Measurements from ENCODE around the gene DNAH14. TPM values are rescaled to one million over a fixed set of nuclear protein-coding genes. Genes with fewer than 3 reads are reported as not detected.
"Not testable (repeated sequence)": the region's sequence is repeated elsewhere in the genome, so short reads cannot be mapped to it uniquely, and the experiment has no call there.

The DNAH14 gene
- total and polyA plus RNA-seq, 10 of the 15 experiments (the other 5 are each of a cell fraction or from before 2014, with no cell fraction given): 2.0 to 7.9 (median 4.8) TPM

DNA sequence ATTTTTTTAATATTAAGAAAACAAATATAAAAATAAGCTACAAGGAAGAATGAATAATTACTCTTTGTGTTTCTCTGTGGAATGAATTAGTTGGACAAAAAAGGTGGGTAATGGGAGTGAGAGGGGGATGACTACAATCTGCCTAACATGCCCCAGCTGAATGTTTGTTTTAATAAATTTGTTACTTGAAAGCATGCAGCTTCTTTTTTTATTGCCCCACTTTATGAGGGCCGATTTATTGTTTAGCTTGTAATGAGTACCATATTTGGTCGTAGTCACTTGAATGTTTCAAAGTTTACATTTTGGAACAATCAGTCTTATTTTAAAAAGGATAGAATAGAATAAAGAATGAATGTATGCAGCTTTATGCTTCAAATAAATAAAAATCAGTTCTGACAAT lies 301.0 kb downstream of the DNAH14 start:
- ChIA-PET POLR2A (no interaction called here), CTCF (interaction anchor here (0.6 to 1.8 kb wide), 2 partner anchors 10 to 14 kb away, joined by 3 to 7 read pairs; no protein-coding TSS in a partner anchor), RAD21 (ENCODE audit: unreplicated experiment) (no interaction called here), SMC1A (ENCODE audit: uncharacterized antibody, unreplicated experiment) (no interaction called here)
- Histone ChIP-seq H3K27me3 (replicated peaks in 1 of 2; ENCODE audit: control insufficient read depth in 2 of 2, insufficient read depth in 2 of 2, low read length in 1 of 2) (no peaks in the 10 kb centered on the region), H3K4me3 (no peak overlapping the region), H3K4me1 (ENCODE audit: control insufficient read depth, insufficient read depth, low read length) (no peaks in the 10 kb centered on the region), H3K79me2 (ENCODE audit: control insufficient read depth, insufficient read depth, low read length) (no peaks in the 10 kb centered on the region), H4K20me1 (ENCODE audit: control insufficient read depth, insufficient read depth) (no peaks in the 10 kb centered on the region), H3K27ac (ENCODE audit: control insufficient read depth, insufficient read depth) (no peak overlapping the region), H3K9me3 (replicated peaks; ENCODE audit: control insufficient read depth, insufficient read depth, low read length) (no peaks in the 10 kb centered on the region), H3K36me3 (ENCODE audit: control insufficient read depth in 2 of 2, insufficient read depth in 2 of 2, low read length in 1 of 2) (no peaks in the 10 kb centered on the region), H2AFZ (ENCODE audit: control insufficient read depth, low read depth, low read length) (no peak overlapping the region), H3K4me2 (ENCODE audit: control insufficient read depth, insufficient read depth) (no peak overlapping the region), H3K9ac (ENCODE audit: control insufficient read depth, insufficient read depth, low read length) (no peak overlapping the region)
- in situ Hi-C loops (cut with MboI) (no loop called here), intact Hi-C loops (cut with micrococcal nuclease; ENCODE audit: unreplicated experiment) (no loop called here)
- no peak for DNase-seq (ENCODE audit: low read depth, low spot score)
- no peak for ATAC-seq
- 25% methylated on average over 2 of the region's 2 CpGs for WGBS (ENCODE audit: insufficient coverage, insufficient replicate concordance, low lambda C conversion rate, missing lambda C conversion rate)
- TF ChIP-seq CREB1 (IDR thresholded peaks at IDR 0.05; ENCODE audit: low read depth) (no peak), ZSCAN29 (IDR thresholded peaks at IDR 0.05) (no peak), POLR2A (IDR thresholded peaks at IDR 0.05; ENCODE audit: low read depth, low read length) (no peak), USF1 (IDR thresholded peaks at IDR 0.05; ENCODE audit: borderline replicate concordance, extremely low read length, insufficient read depth, low read depth, low read length) (no peak)
- no peak for FAIRE-seq
- BruUV-seq (replicated peaks): no TSS peak

GRCh38 chr1:225232930-225233329 lies 303.5 kb downstream of the DNAH14 start:
- in situ Hi-C loops (cut with MboI); H3K27me3 ChIP-seq (replicated peaks in 1 of 2; ENCODE audit: control insufficient read depth in 2 of 2, insufficient read depth in 2 of 2, low read length in 1 of 2); CTCF ChIA-PET; DNase-seq (ENCODE audit: low read depth, low spot score); H3K9ac ChIP-seq (ENCODE audit: control insufficient read depth, insufficient read depth, low read length); H3K4me1 ChIP-seq (ENCODE audit: control insufficient read depth, insufficient read depth, low read length); H3K79me2 ChIP-seq (ENCODE audit: control insufficient read depth, insufficient read depth, low read length); RAD21 ChIA-PET (ENCODE audit: unreplicated experiment); H4K20me1 ChIP-seq (ENCODE audit: control insufficient read depth, insufficient read depth); FAIRE-seq; ATAC-seq; intact Hi-C loops (cut with micrococcal nuclease; ENCODE audit: unreplicated experiment); H3K27ac ChIP-seq (ENCODE audit: control insufficient read depth, insufficient read depth); H3K4me3 ChIP-seq; H3K36me3 ChIP-seq (ENCODE audit: control insufficient read depth in 2 of 2, insufficient read depth in 2 of 2, low read length in 1 of 2); BruUV-seq (replicated peaks); H2AFZ ChIP-seq (ENCODE audit: control insufficient read depth, low read depth, low read length); POLR2A ChIA-PET; H3K4me2 ChIP-seq (ENCODE audit: control insufficient read depth, insufficient read depth); H3K9me3 ChIP-seq (replicated peaks; ENCODE audit: control insufficient read depth, insufficient read depth, low read length): not testable (repeated sequence)
- SMC1A ChIA-PET (ENCODE audit: uncharacterized antibody, unreplicated experiment): interaction anchor here (0.6 kb wide), 2 partner anchors 68 to 223 kb away, joined by 3 read pairs; no protein-coding TSS in a partner anchor
- 0% methylated on average over 1 of the region's 1 CpG for WGBS (ENCODE audit: insufficient coverage, insufficient replicate concordance, low lambda C conversion rate, missing lambda C conversion rate)

All from GM12878 (cell line).